MCF 10A (cell line): Measurements from ENCODE around the gene SLC35B2. TPM values are rescaled to one million over a fixed set of nuclear protein-coding genes. Genes with fewer than 3 reads are reported as not detected.

Experiments
- BruUV-seq: library from RNA; stranded (reverse); fragments of 400-500 nt; replicated peaks from 2 replicates; lab custom pipeline; 2021; lab: Mats Ljungman, UMichigan
- CTCF ChIA-PET: fragments of 300-600 bp; sonication (Branson Sonifier 250); formaldehyde crosslinking; extraction: SDS; loops from one replicate; lab custom pipeline; 2021; ENCODE audit warnings: antibody characterized with exemption, inconsistent platforms; lab: Yijun Ruan, JAX
- POLR2A ChIA-PET: fragments of 300-600, 350-650 bp; sonication (Branson Sonifier 250); formaldehyde crosslinking; extraction: SDS; loops from one replicate; lab custom pipeline; 2020; ENCODE audit warnings: antibody characterized with exemption, inconsistent platforms; lab: Yijun Ruan, JAX
- DNase-seq: peaks from one replicate; pipeline ENCODE4 v3.0.0-alpha.2; 2018; ENCODE audit not compliant: unreplicated experiment
- H3K27ac Mint-ChIP-seq: one replicate; pipeline ENCODE4 v1.8.0; 2022; ENCODE audit warnings: mild to moderate bottlenecking, low read depth, mixed read lengths; ENCODE audit not compliant: unreplicated experiment
- H3K27me3 Mint-ChIP-seq: one replicate; pipeline ENCODE4 v1.8.0; 2022; ENCODE audit warnings: mixed read lengths; ENCODE audit not compliant: insufficient read depth, unreplicated experiment
- H3K36me3 Mint-ChIP-seq: one replicate; pipeline ENCODE4 v1.8.0; 2022; ENCODE audit warnings: mild to moderate bottlenecking, moderate library complexity, mixed read lengths; ENCODE audit not compliant: insufficient read depth, unreplicated experiment
- H3K4me1 Mint-ChIP-seq: one replicate; pipeline ENCODE4 v1.8.0; 2022; ENCODE audit warnings: mixed read lengths; ENCODE audit not compliant: insufficient read depth, unreplicated experiment
- H3K4me3 Mint-ChIP-seq: one replicate; pipeline ENCODE4 v1.8.0; 2022; ENCODE audit warnings: mild to moderate bottlenecking, moderate library complexity, mixed read lengths; ENCODE audit not compliant: unreplicated experiment
- H3K9me3 Mint-ChIP-seq: one replicate; pipeline ENCODE4 v1.8.0; 2022; ENCODE audit warnings: mixed read lengths; ENCODE audit not compliant: unreplicated experiment
- intact Hi-C: fragments of 100-400 bp; cut with micrococcal nuclease; formaldehyde crosslinking; loops from 2 replicates; pipeline ENCODE4 v1.14.1; 2022
- total RNA-seq: library from RNA; stranded (reverse); gene quantifications from 2 replicates; pipeline ENCODE4 v1.2.3, GENCODE V29; 2022
- TF ChIP-seq, protein P1 (sequence below): fragments of 200-600 bp; IDR thresholded peaks from one replicate; pipeline ENCODE4 v1.8.0; 2022; ENCODE audit warnings: antibody characterized with exemption, mild to moderate bottlenecking; ENCODE audit not compliant: unreplicated experiment

The SLC35B2 gene
- total RNA-seq, 1 experiment from 2014 or later = 27.1 TPM

DNA sequence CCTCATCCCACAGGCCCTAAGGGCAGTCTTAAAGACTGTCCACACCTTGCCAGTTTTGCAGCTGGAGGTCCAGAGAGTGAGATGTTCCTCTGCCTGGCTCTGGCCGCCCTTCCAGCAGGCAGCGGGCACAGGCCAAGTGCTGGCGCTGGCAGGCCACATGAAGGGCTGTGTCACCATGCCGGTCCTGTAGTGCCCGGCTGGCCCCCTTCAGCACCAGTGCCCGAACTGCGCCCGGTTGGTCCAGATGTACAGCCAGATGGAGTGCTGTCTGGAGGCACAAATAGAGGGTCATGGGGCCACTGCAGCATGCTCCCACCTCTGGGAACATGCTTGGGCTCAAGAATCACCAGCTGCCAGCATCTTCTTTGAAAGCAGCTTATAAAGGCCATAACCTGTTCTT, 4.3 kb upstream of the SLC35B2 start:
- TF ChIP-seq, protein P1, sequence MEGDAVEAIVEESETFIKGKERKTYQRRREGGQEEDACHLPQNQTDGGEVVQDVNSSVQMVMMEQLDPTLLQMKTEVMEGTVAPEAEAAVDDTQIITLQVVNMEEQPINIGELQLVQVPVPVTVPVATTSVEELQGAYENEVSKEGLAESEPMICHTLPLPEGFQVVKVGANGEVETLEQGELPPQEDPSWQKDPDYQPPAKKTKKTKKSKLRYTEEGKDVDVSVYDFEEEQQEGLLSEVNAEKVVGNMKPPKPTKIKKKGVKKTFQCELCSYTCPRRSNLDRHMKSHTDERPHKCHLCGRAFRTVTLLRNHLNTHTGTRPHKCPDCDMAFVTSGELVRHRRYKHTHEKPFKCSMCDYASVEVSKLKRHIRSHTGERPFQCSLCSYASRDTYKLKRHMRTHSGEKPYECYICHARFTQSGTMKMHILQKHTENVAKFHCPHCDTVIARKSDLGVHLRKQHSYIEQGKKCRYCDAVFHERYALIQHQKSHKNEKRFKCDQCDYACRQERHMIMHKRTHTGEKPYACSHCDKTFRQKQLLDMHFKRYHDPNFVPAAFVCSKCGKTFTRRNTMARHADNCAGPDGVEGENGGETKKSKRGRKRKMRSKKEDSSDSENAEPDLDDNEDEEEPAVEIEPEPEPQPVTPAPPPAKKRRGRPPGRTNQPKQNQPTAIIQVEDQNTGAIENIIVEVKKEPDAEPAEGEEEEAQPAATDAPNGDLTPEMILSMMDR = no peak
- no peaks in the 10 kb centered on the region for H3K9me3 Mint-ChIP-seq
- H3K27ac Mint-ChIP-seq = no peak overlapping the region
- intact Hi-C loops = no loop called here
- BruUV-seq = no TSS peak
- peaks cover 9% of the 10 kb centered on the region for H3K36me3 Mint-ChIP-seq
- ChIA-PET POLR2A (interaction anchor here (0.7 to 1.5 kb wide), 4 partner anchors 10 to 553 kb away, joined by 3 to 4 read pairs (median 3); no protein-coding TSS in a partner anchor), CTCF (interaction anchor here (0.8 to 1.8 kb wide), 6 partner anchors 8 to 89 kb away, joined by 3 to 9 read pairs (median 4); no protein-coding TSS in a partner anchor)
- H3K27me3 Mint-ChIP-seq = no peaks in the 10 kb centered on the region
- H3K4me3 Mint-ChIP-seq = no peak overlapping the region
- no peak for DNase-seq
- H3K4me1 Mint-ChIP-seq = peaks cover 33% of the 10 kb centered on the region

DNA sequence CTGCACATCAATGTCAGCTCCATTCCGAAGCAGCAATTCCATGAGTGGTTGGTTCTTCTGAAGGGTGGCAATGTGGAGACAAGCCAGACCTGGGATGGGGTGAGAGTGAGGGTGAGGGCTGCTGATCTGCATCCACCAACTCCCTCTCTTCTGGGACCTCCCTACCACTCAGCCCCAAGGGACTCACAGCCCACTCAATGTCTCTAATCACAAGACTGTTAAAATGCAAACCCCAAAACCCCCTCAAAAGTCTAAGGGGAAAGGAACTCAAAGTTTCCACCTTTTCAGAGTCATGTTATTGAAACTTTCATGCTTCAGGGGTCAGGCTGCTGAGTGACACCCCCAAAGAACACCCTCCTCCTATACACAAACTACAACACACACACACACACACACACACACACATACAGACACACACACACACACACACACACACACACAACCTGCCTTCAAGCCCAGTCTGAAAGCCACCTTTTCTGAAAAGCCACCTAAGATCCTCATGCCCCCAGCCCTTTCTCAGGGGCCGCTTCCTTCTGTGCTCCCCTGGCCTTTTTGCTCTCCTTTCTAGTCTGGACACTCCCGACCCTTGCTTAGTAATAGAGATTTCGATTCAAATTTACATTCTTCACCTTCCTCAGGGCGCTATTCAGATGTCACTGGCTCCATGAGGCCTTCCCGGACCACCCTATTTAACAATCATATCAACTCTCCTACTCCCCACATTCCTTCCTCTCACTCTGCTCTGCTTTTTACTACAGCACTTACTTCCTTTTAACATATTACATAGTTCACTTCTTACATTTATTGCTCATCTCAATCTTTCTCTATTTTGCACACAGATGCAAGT, 3.3 kb upstream of the SLC35B2 start:
- no TSS peak for BruUV-seq
- H3K36me3 Mint-ChIP-seq = peaks cover 19% of the 10 kb centered on the region
- H3K27me3 Mint-ChIP-seq = no peaks in the 10 kb centered on the region
- DNase-seq = no peak
- ChIA-PET CTCF (interaction anchor here (1.0 to 1.2 kb wide), 2 partner anchors 88 to 109 kb away, joined by 3 to 4 read pairs; no protein-coding TSS in a partner anchor), POLR2A (interaction anchor here (0.6 to 0.7 kb wide), 2 partner anchors 552 to 685 kb away, joined by 3 read pairs; partner anchors contain the start of gene XPO5)
- H3K27ac Mint-ChIP-seq = peak overlapping the region; percentile 9
- no peaks in the 10 kb centered on the region for H3K9me3 Mint-ChIP-seq
- H3K4me3 Mint-ChIP-seq = no peak overlapping the region
- TF ChIP-seq, protein P1 = no peak
- intact Hi-C loops = no loop called here
- H3K4me1 Mint-ChIP-seq = peaks cover 42% of the 10 kb centered on the region

DNA sequence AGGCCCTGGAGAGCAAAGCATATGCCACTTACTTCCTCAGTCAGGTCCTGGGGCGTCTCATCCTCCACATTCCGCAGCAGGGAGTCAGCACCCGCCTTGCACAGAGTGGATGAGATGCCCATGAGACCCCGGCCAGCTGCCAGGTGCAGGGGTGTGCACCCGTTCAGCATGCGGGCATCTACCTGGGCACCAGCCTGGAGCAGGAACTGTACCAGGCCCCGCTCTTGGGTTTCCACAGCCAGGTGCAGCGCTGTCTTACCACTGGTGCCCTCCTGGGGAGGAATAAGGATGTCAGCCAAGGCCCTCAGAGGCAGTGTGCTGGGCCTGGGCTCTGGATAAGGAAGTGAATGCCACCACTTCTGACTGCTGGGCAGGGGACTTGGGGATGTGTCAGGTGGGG, 2.7 kb upstream of the SLC35B2 start:
- TF ChIP-seq, protein P1 = no peak
- POLR2A ChIA-PET = interaction anchor here (0.6 kb wide), 1 partner anchor 684 kb away, joined by 3 read pairs; the partner anchor contains the start of gene XPO5
- Mint-ChIP-seq H3K27me3 (no peaks in the 10 kb centered on the region), H3K4me1 (peaks cover 49% of the 10 kb centered on the region), H3K9me3 (no peaks in the 10 kb centered on the region), H3K36me3 (peaks cover 25% of the 10 kb centered on the region), H3K4me3 (no peak overlapping the region), H3K27ac (no peak overlapping the region)
- intact Hi-C loops = no loop called here
- CTCF ChIA-PET = interaction anchor here (1.0 kb wide), 1 partner anchor 109 kb away, joined by 3 read pairs; no protein-coding TSS in a partner anchor
- no TSS peak for BruUV-seq
- DNase-seq = no peak

DNA sequence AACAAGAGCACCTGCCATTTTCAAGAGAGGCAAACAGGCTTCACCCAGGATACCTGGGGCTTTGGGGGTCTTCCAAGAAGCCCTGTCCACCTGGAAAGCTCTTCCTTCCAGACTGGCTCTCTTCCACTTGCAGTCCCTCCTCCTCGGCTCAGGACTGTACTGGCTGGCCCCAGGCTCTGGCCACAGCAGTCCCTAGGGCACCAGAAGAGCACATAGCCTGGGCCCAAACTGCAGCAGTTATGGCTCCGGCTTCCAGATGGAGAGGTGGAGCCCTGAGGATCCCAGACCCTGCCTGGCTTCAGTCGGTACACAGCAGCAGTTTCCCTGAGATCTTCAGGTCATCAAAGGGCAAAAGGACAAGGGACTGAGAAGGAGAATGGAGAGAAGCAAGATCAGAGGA, 1.6 kb upstream of the SLC35B2 start:
- intact Hi-C loops = no loop called here
- DNase-seq = no peak
- Mint-ChIP-seq H3K36me3 (peaks cover 36% of the 10 kb centered on the region), H3K9me3 (no peaks in the 10 kb centered on the region), H3K27ac (no peak overlapping the region), H3K4me1 (peaks cover 50% of the 10 kb centered on the region), H3K27me3 (no peaks in the 10 kb centered on the region), H3K4me3 (no peak overlapping the region)
- CTCF ChIA-PET = interaction anchor here (0.6 to 1.2 kb wide), 6 partner anchors 9 to 1118 kb away, joined by 3 to 5 read pairs (median 4); no protein-coding TSS in a partner anchor
- TF ChIP-seq, protein P1 = no peak
- BruUV-seq = no TSS peak
- POLR2A ChIA-PET = interaction anchor here (1.0 kb wide), 1 partner anchor 12 kb away, joined by 5 read pairs; the partner anchor contains the start of gene HSP90AB1
